ENCODE results near the gene LY6G6D. TPM values are rescaled to one million over a fixed set of nuclear protein-coding genes. Genes with fewer than 3 reads are reported as not detected.

The LY6G6D gene
- total and polyA plus RNA-seq, 2 of the 13 experiments (the other 11 are each of a cell fraction or from before 2014, with no cell fraction given) = not detected

- ChIA-PET POLR2A (interaction anchor here (6.5 to 7.7 kb wide), 2 partner anchors 12 to 85 kb away, joined by 102 to 122 read pairs; partner anchors contain the start of genes DDAH2 and HSPA1B), CTCF (ENCODE audit: low intra/inter-chr PET ratio, low total read pairs) (no interaction called here)
- FAIRE-seq (no peak), DNase-seq (ENCODE audit: low spot score) (no peak), ATAC-seq (no peak)
- no peak overlapping the region for H3K9ac ChIP-seq (ENCODE audit: insufficient read depth, low read depth, low read length)
- H4K20me1 ChIP-seq (ENCODE audit: insufficient read depth, low read length) = no peaks in the 10 kb centered on the region
- in situ Hi-C loops (cut with HindIII; ENCODE audit: extremely low pct_ligation_motif_present, low pct_unique_long_range_greater_than_20kb) = no loop called here
- WGBS (ENCODE audit: low lambda C conversion rate) = 96% methylated on average over 2 of the region's 2 CpGs
- no peak overlapping the region for H3K27ac ChIP-seq (ENCODE audit: extremely low read length, insufficient read depth, low read length)
- TF ChIP-seq UBTF (CRISPR knock-in tag; IDR thresholded peaks at IDR 0.05) (no peak), MAFG (CRISPR knock-in tag; IDR thresholded peaks at IDR 0.05) (no peak)
- peaks cover 2% of the 10 kb centered on the region for H3K79me2 ChIP-seq (ENCODE audit: insufficient read depth, low read length)
- no peak overlapping the region for H3K4me2 ChIP-seq (ENCODE audit: low read depth, low read length)
- intact Hi-C loops (cut with micrococcal nuclease; ENCODE audit: unreplicated experiment) = no loop called here
- H3K4me1 ChIP-seq (ENCODE audit: insufficient read depth, low read length) = peaks cover 62% of the 10 kb centered on the region
- no TSS peak for BruUV-seq (replicated peaks)
- H3K9me3 ChIP-seq (ENCODE audit: low read length) = no peaks in the 10 kb centered on the region
- no peak overlapping the region for H3K4me3 ChIP-seq (replicated peaks in 1 of 3; ENCODE audit: insufficient read depth in 1 of 3, low read depth in 2 of 3, low read length in 3 of 3)
- H3K27me3 ChIP-seq (ENCODE audit: control insufficient read depth in 1 of 2, insufficient read depth in 2 of 2, low read length in 2 of 2) = no peaks in the 10 kb centered on the region; a peak in 1 of 5 replicates
- H3K36me3 ChIP-seq (replicated peaks in 1 of 2; ENCODE audit: control insufficient read depth in 1 of 2, insufficient read depth in 2 of 2, low read length in 2 of 2) = peaks cover 0 to 6% of the 10 kb centered on the region in 2 experiments; a peak in 3 of 5 replicates
- H2AFZ ChIP-seq (ENCODE audit: low read length) = no peak overlapping the region
These were observed 26.7 kb downstream of the LY6G6D start for GRCh38 chr6:31741815-31742214.

GRCh38 chr6:31742894-31743293 is 27.7 kb downstream of the LY6G6D start:
- FAIRE-seq (no peak), ATAC-seq (no peak), DNase-seq (ENCODE audit: low spot score) (no peak)
- Histone ChIP-seq H3K4me2 (ENCODE audit: low read depth, low read length) (no peak overlapping the region), H3K27ac (ENCODE audit: extremely low read length, insufficient read depth, low read length) (no peak overlapping the region), H3K9ac (ENCODE audit: insufficient read depth, low read depth, low read length) (no peak overlapping the region), H3K4me1 (ENCODE audit: insufficient read depth, low read length) (peaks cover 65% of the 10 kb centered on the region), H3K36me3 (replicated peaks in 1 of 2; ENCODE audit: control insufficient read depth in 1 of 2, insufficient read depth in 2 of 2, low read length in 2 of 2) (peaks cover 0 to 6% of the 10 kb centered on the region in 2 experiments; a peak in 3 of 5 replicates), H2AFZ (ENCODE audit: low read length) (no peak overlapping the region), H3K4me3 (replicated peaks in 1 of 3; ENCODE audit: insufficient read depth in 1 of 3, low read depth in 2 of 3, low read length in 3 of 3) (no peak overlapping the region), H3K9me3 (ENCODE audit: low read length) (no peaks in the 10 kb centered on the region), H4K20me1 (ENCODE audit: insufficient read depth, low read length) (no peaks in the 10 kb centered on the region), H3K79me2 (ENCODE audit: insufficient read depth, low read length) (no peaks in the 10 kb centered on the region), H3K27me3 (ENCODE audit: control insufficient read depth in 1 of 2, insufficient read depth in 2 of 2, low read length in 2 of 2) (no peaks in the 10 kb centered on the region; a peak in 1 of 5 replicates)
- TF ChIP-seq HNRNPK (IDR thresholded peaks at IDR 0.05; ENCODE audit: low read depth, low read length, poor library complexity, severe bottlenecking) (peak; percentile 68), PHF21A (CRISPR knock-in tag; IDR thresholded peaks at IDR 0.05) (no peak)
- BruUV-seq (replicated peaks) = no TSS peak
- ChIA-PET POLR2A (no interaction called here), CTCF (ENCODE audit: low intra/inter-chr PET ratio, low total read pairs) (no interaction called here)
- intact Hi-C loops (cut with micrococcal nuclease; ENCODE audit: unreplicated experiment) (no loop called here), in situ Hi-C loops (cut with HindIII; ENCODE audit: extremely low pct_ligation_motif_present, low pct_unique_long_range_greater_than_20kb) (no loop called here)
- 96% methylated on average over 3 of the region's 3 CpGs for WGBS (ENCODE audit: low lambda C conversion rate)

All from HepG2 (cell line).